CD14-positive monocyte (primary cell): ENCODE measurements around the gene FAM110A. TPM values are rescaled to one million over a fixed set of nuclear protein-coding genes. Genes with fewer than 3 reads are reported as not detected.

Source experiments
- DNase-seq, 3 donors: peaks; one replicate each; pipeline ENCODE4 v3.0.0-alpha.2; 2011 to 2022
- H2AFZ ChIP-seq: 2 replicates; pipeline ENCODE4 v1.6.0; 2012; ENCODE audit warnings: mild to moderate bottlenecking, low read depth, low read length, inconsistent platforms; ENCODE audit not compliant: insufficient read depth, poor library complexity, severe bottlenecking
- H3K27ac ChIP-seq, 2 donors: 1 replicate in 1 of 2; 2 replicates in 1 of 2; pipeline ENCODE4 v1.5.1; 2012 to 2013; ENCODE audit warnings: low read length in 2 of 2, control low read depth in 1 of 2, inconsistent platforms in 1 of 2, low read depth in 1 of 2, mild to moderate bottlenecking in 1 of 2
- H3K27me3 ChIP-seq, 2 donors: one replicate each; pipeline versions ENCODE4 v1.6.0 to v1.6.1; 2011 to 2013; ENCODE audit warnings: low read length in 2 of 2; ENCODE audit not compliant: control insufficient read depth in 2 of 2, insufficient read depth in 2 of 2
- H3K36me3 ChIP-seq, 2 donors: replicated peaks in 1 of 2; 1 replicate in 1 of 2; 2 replicates in 1 of 2; pipeline versions ENCODE4 v1.5.1 to v1.6.1; 2012 to 2013; ENCODE audit warnings: low read length in 2 of 2, control low read depth in 1 of 2, inconsistent platforms in 1 of 2, mild to moderate bottlenecking in 1 of 2; ENCODE audit not compliant: insufficient read depth in 2 of 2, control insufficient read depth in 1 of 2
- H3K4me1 ChIP-seq, 2 donors: 1 replicate in 1 of 2; 2 replicates in 1 of 2; pipeline versions ENCODE4 v1.5.1 to v1.6.1; 2012 to 2013; ENCODE audit warnings: low read length in 2 of 2, control low read depth in 1 of 2, inconsistent platforms in 1 of 2, mild to moderate bottlenecking in 1 of 2, moderate library complexity in 1 of 2; ENCODE audit not compliant: insufficient read depth in 2 of 2, control insufficient read depth in 1 of 2
- H3K4me2 ChIP-seq: replicated peaks from 2 replicates; pipeline ENCODE3; 2012; ENCODE audit warnings: low read length, moderate library complexity, mild to moderate bottlenecking; ENCODE audit not compliant: poor library complexity, severe bottlenecking; ENCODE audit errors: extremely low read depth
- H3K4me3 ChIP-seq, 3 experiments: fragments of 200-600 bp in 1 of 3; sonication (generic) in 1 of 3; replicated peaks in 1 of 3; 1 replicate in 2 of 3; 2 replicates in 1 of 3; pipeline ENCODE4 v1.5.1; 2011 to 2013; ENCODE audit warnings: low read length in 3 of 3, mild to moderate bottlenecking in 3 of 3, control low read depth in 2 of 3, low read depth in 2 of 3, inconsistent platforms in 1 of 3, moderate library complexity in 1 of 3
- H3K79me2 ChIP-seq: 2 replicates; pipeline ENCODE4 v1.6.0; 2012; ENCODE audit warnings: mild to moderate bottlenecking, control low read depth, inconsistent platforms, low read length, moderate library complexity; ENCODE audit not compliant: insufficient read depth
- H3K9ac ChIP-seq: 2 replicates; pipeline ENCODE4 v1.6.0; 2017; ENCODE audit warnings: low read length, mild to moderate bottlenecking; ENCODE audit not compliant: insufficient read depth, poor library complexity, severe bottlenecking
- H3K9me3 ChIP-seq, 2 donors: replicated peaks in 1 of 2; 1 replicate in 1 of 2; 2 replicates in 1 of 2; pipeline versions ENCODE4 v1.5.1 to v1.6.1; 2012 to 2013; ENCODE audit warnings: low read length in 2 of 2, control low read depth in 1 of 2; ENCODE audit not compliant: control insufficient read depth in 1 of 2, insufficient read depth in 1 of 2
- H4K20me1 ChIP-seq: 2 replicates; pipeline ENCODE4 v1.6.0; 2012; ENCODE audit warnings: mild to moderate bottlenecking, low read length, control low read depth, moderate library complexity; ENCODE audit not compliant: insufficient read depth
- H3K27ac Mint-ChIP-seq, 7 donors: one replicate each; pipeline ENCODE4 v1.8.0; 2020; ENCODE audit warnings: mild to moderate bottlenecking in 7 of 7, mixed read lengths in 7 of 7, moderate library complexity in 6 of 7, inconsistent platforms in 2 of 7
- H3K27me3 Mint-ChIP-seq, 3 donors: one replicate each; pipeline ENCODE4 v1.8.0; 2021 to 2022; ENCODE audit warnings: low read depth in 3 of 3, mild to moderate bottlenecking in 3 of 3, mixed read lengths in 3 of 3, moderate library complexity in 3 of 3, inconsistent platforms in 1 of 3
- H3K36me3 Mint-ChIP-seq, 2 donors: one replicate each; pipeline ENCODE4 v1.8.0; 2020; ENCODE audit warnings: mixed read lengths in 2 of 2, inconsistent platforms in 1 of 2, mild to moderate bottlenecking in 1 of 2
- H3K4me1 Mint-ChIP-seq: one replicate; pipeline ENCODE4 v1.8.0; 2020; ENCODE audit warnings: mild to moderate bottlenecking, mixed read lengths
- H3K4me3 Mint-ChIP-seq, 2 donors: one replicate each; pipeline ENCODE4 v1.8.0; 2020; ENCODE audit warnings: mild to moderate bottlenecking in 2 of 2, mixed read lengths in 2 of 2, moderate library complexity in 1 of 2
- H3K9me3 Mint-ChIP-seq, 7 donors: one replicate each; pipeline ENCODE4 v1.8.0; 2020 to 2022; ENCODE audit warnings: mixed read lengths in 7 of 7, mild to moderate bottlenecking in 6 of 7, moderate library complexity in 6 of 7, inconsistent platforms in 2 of 7
- CTCF ChIP-seq: fragments of 200-600 bp; IDR thresholded peaks from one replicate; pipeline ENCODE4 v1.8.0; 2022; ENCODE audit warnings: antibody characterized with exemption, mild to moderate bottlenecking
- WGBS: methylation state at CpG from one replicate; pipeline ENCODE4 v1.1.5; 2013; ENCODE audit warnings: missing lambda C conversion rate; ENCODE audit not compliant: insufficient coverage; 5-methylcytosine and 5-hydroxymethylcytosine counted together
- intact Hi-C, 2 donors: fragments of 100-400 bp; cut with micrococcal nuclease; formaldehyde crosslinking; loops; one replicate each; pipeline versions ENCODE4 v1.15.0 to v1.15.1; 2023
- polyA plus RNA-seq, 3 donors: library from polyadenylated mRNA; depleted of rRNA in 1 of 3; unstranded in 2 of 3; stranded (reverse) in 1 of 3; fragments of 300-500 nt in 2 of 3; fragments of >200 nt in 1 of 3; fragmentation: Illumina TruSeq in 2 of 3; gene quantifications; 1 replicate in 2 of 3; 2 replicates in 1 of 3; pipeline ENCODE4 v1.2.3, GENCODE V29; 2012 to 2021

The FAM110A gene
- polyA plus RNA-seq, 3 donors, result 13.8 to 43.2 (median 27.8) TPM

- H3K36me3 Mint-ChIP-seq, result no peaks in the 10 kb centered on the region
- intact Hi-C loops, result no loop called here
- 100% methylated on average over 1 of the region's 3 CpGs for WGBS
- peaks cover 12% of the 10 kb centered on the region for H3K4me1 Mint-ChIP-seq
- Histone ChIP-seq H3K4me3 (no peak overlapping the region), H3K36me3 (no peaks in the 10 kb centered on the region), H2AFZ (no peak overlapping the region), H4K20me1 (no peaks in the 10 kb centered on the region), H3K79me2 (no peaks in the 10 kb centered on the region), H3K27me3 (no peaks in the 10 kb centered on the region), H3K27ac (no peak overlapping the region), H3K4me2 (no peak overlapping the region), H3K9me3 (no peaks in the 10 kb centered on the region), H3K4me1 (peaks cover 0 to 3% of the 10 kb centered on the region in 2 donors), H3K9ac (no peak overlapping the region)
- no peak overlapping the region for H3K4me3 Mint-ChIP-seq
- peaks cover 0 to 10% (median 8%) of the 10 kb centered on the region in 3 donors for H3K27me3 Mint-ChIP-seq
- no peaks in the 10 kb centered on the region for H3K9me3 Mint-ChIP-seq
- H3K27ac Mint-ChIP-seq, result no peak overlapping the region
- TF ChIP-seq CTCF, result no peak
- DNase-seq, result no peak
Observed at GRCh38 chr20:820323-820953, 13.1 kb upstream of the FAM110A start.

DNA sequence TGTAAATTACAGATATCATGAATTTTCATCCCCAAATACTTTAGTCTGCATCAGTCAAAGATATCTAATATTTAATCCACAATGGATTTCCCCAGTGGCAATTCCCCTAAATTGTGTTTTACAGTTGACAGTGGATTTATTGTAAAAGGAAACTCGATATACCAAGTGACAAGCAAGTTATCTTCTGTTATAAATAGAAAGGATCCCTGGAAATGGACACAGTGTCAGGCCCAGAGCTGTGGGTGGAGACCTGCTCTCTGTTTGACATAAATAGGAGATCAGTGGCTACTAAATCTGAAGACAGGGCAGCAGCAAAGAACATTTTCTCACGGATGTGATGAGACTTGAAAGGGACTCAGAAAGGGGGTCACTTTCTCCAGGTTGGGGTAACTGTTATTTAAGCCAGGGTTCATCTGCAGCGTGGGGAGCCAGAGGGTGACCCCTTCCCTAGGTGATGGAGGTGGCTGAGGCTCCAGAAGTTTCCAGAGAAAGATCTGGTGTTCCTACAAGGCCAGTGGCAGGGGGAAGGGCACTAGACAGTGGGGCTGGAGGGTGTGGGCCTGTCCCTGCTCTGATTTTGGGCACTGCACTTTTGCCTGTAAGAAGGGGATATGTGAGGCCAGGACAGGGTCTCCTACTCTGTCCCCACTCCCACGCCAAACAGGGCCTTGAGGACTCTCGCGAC is 12.3 kb upstream of the FAM110A start:
- Mint-ChIP-seq H3K27ac (peak overlapping the region in 1 of 7 donors; percentile 18), H3K4me1 (peaks cover 20% of the 10 kb centered on the region), H3K4me3 (no peak overlapping the region), H3K36me3 (no peaks in the 10 kb centered on the region), H3K27me3 (peaks cover 0 to 8% (median 6%) of the 10 kb centered on the region in 3 donors), H3K9me3 (peaks cover 0 to 3% (median 0%) of the 10 kb centered on the region in 7 donors)
- Histone ChIP-seq H3K9me3 (no peaks in the 10 kb centered on the region), H3K4me1 (peaks cover 5 to 6% of the 10 kb centered on the region in 2 donors), H3K27me3 (no peaks in the 10 kb centered on the region), H3K36me3 (no peaks in the 10 kb centered on the region), H2AFZ (no peak overlapping the region), H3K4me2 (no peak overlapping the region), H3K27ac (no peak overlapping the region), H3K9ac (no peak overlapping the region), H3K79me2 (no peaks in the 10 kb centered on the region), H3K4me3 (no peak overlapping the region), H4K20me1 (no peaks in the 10 kb centered on the region)
- 91% methylated on average over 5 of the region's 6 CpGs for WGBS
- DNase-seq, result no peak
- intact Hi-C loops, result no loop called here
- no peak for TF ChIP-seq CTCF
